ENCODE data around the gene NOXO1.

The NOXO1 gene

GRCh38 chr16:1997494-1998359 lies 16.5 kb upstream of the NOXO1 start:
- DNase-seq = no peak

GRCh38 chr16:1993731-1994131 lies 12.5 kb upstream of the NOXO1 start:
- DNase-seq = no peak

GRCh38 chr16:1992704-1993317 lies 11.5 kb upstream of the NOXO1 start:
- no peak for DNase-seq

GRCh38 chr16:1991948-1992703 lies 10.9 kb upstream of the NOXO1 start:
- DNase-seq = peak in 1 of 2 experiments; percentile 23

GRCh38 chr16:1991588-1991947 lies 10.3 kb upstream of the NOXO1 start:
- no peak for DNase-seq

GRCh38 chr16:1991135-1991551 lies 9.9 kb upstream of the NOXO1 start:
- DNase-seq = peak in 1 of 2 experiments; percentile 2

- DNase-seq = no peak
Observed at GRCh38 chr16:1990351-1991134, 9.3 kb upstream of the NOXO1 start.

GRCh38 chr16:1990101-1990350 lies 8.8 kb upstream of the NOXO1 start:
- DNase-seq = no peak

- DNase-seq = no peak
Observed at GRCh38 chr16:1989209-1990100, 8.2 kb upstream of the NOXO1 start, which contains the start of gene SYNGR3. SYNGR3 (plus strand) TSS chr16:1989970; CDS start chr16:1990103, 133 bp downstream.

GRCh38 chr16:1987198-1987597 lies 5.9 kb upstream of the NOXO1 start:
- no peak for DNase-seq

GRCh38 chr16:1985466-1986150 lies 4.3 kb upstream of the NOXO1 start:
- DNase-seq = no peak

- no peak for DNase-seq
Observed at GRCh38 chr16:1984347-1985225, 3.3 kb upstream of the NOXO1 start.

- DNase-seq = peak; percentile 29 to 48
Observed at GRCh38 chr16:1983544-1984346, 2.5 kb upstream of the NOXO1 start, which contains the start of gene GFER. GFER (plus strand) TSS chr16:1984193; CDS start chr16:1984219, 26 bp downstream.

GRCh38 chr16:1982991-1983543 lies 1.8 kb upstream of the NOXO1 start:
- DNase-seq = no peak

- no peak for DNase-seq
Observed at GRCh38 chr16:1982013-1982433, 754 bp upstream of the NOXO1 start.

GRCh38 chr16:1980770-1981087 lies 540 bp downstream of the NOXO1 start:
- no peak for DNase-seq

GRCh38 chr16:1980030-1980769 lies 1.1 kb downstream of the NOXO1 start:
- no peak for DNase-seq

GRCh38 chr16:1979271-1980029 lies 1.8 kb downstream of the NOXO1 start:
- DNase-seq = no peak

Data from Kasumi-1 (cell line).